Measurements from ENCODE around the gene RFPL4A. TPM values are rescaled to one million over a fixed set of nuclear protein-coding genes. Genes with fewer than 3 reads are reported as not detected.

Gene RFPL4A
- total and polyA plus RNA-seq, 2 of the 8 experiments (the other 6 are each of a cell fraction or from before 2014, with no cell fraction given), result not detected

DNA sequence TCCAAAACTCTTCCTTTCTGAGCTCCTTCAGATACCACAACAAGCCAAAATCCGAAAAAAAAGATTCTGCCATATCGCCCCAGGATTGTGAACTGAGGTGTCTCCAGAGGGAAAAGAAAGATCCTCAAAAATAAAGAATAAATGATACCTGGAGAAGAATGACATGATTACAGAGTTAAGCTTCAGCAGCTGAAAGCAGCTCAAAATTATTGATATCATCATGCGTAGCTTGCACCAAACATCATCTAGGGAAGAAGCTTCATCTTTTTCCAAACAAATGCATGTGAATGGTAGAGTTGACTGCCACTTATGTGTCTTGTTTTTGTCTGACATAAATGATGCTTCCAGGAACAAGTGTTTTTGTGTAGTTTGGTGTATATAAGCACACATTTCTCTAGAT lies 20.6 kb upstream of the RFPL4A start, which contains the start of gene NLRP9:
TSS of gene NLRP9 (minus strand) at position 101 of the 400 bp plus-strand sequence. CDS start at position 73, 28 bp downstream.
- Histone ChIP-seq H3K79me2 (ENCODE audit: control insufficient read depth in 1 of 2, insufficient read depth in 2 of 2, low read length in 2 of 2) (no peaks in the 10 kb centered on the region), H2AFZ (ENCODE audit: low read length) (no peak within 1 kb of the TSS), H4K8ac (ENCODE audit: extremely low read depth, insufficient read depth, low read length) (no peak within 1 kb of the TSS), H2BK5ac (ENCODE audit: low read depth, low read length) (no peak within 1 kb of the TSS), H4K5ac (ENCODE audit: insufficient read length, low read depth, low read length) (no peak within 1 kb of the TSS), H3K27ac (ENCODE audit: low read depth, low read length) (no peak within 1 kb of the TSS), H2BK15ac (ENCODE audit: low read length) (no peak within 1 kb of the TSS), H3K23ac (ENCODE audit: insufficient read length) (no peak within 1 kb of the TSS), H2BK120ac (replicated peaks; ENCODE audit: low read depth, low read length) (no peak within 1 kb of the TSS), H3K4me3 (ENCODE audit: extremely low read depth in 1 of 4, insufficient read depth in 2 of 4, low read depth in 3 of 4, low read length in 4 of 4) (no peak within 1 kb of the TSS), H3K23me2 (ENCODE audit: low read depth, low read length) (no peaks in the 10 kb centered on the region), H4K91ac (replicated peaks; ENCODE audit: insufficient read length, low read length) (no peak within 1 kb of the TSS), H3K9ac (replicated peaks in 1 of 4; ENCODE audit: extremely low read depth in 1 of 4, low read depth in 3 of 4, low read length in 3 of 4) (no peak within 1 kb of the TSS), H2BK20ac (ENCODE audit: low read length) (no peak within 1 kb of the TSS), H3K4me2 (ENCODE audit: insufficient read depth in 1 of 2, low read depth in 2 of 2, low read length in 2 of 2) (no peak within 1 kb of the TSS), H3K18ac (ENCODE audit: extremely low read depth, low read length) (no peak within 1 kb of the TSS), H3K56ac (replicated peaks; ENCODE audit: insufficient read length, low read depth, low read length) (no peak within 1 kb of the TSS), H2BK12ac (ENCODE audit: low read depth, low read length) (no peak within 1 kb of the TSS), H4K20me1 (replicated peaks in 1 of 2; ENCODE audit: control insufficient read depth in 1 of 2, insufficient read depth in 2 of 2, low read length in 2 of 2) (no peaks in the 10 kb centered on the region), H3K14ac (ENCODE audit: insufficient read length) (no peak within 1 kb of the TSS), H3K4ac (replicated peaks; ENCODE audit: insufficient read length, low read depth, low read length) (no peak within 1 kb of the TSS), H3K9me3 (ENCODE audit: insufficient read depth in 2 of 2, low read depth in 1 of 2, low read length in 1 of 2) (peaks cover 42 to 68% of the 10 kb centered on the region in 2 experiments), H2AK5ac (ENCODE audit: low read depth, low read length) (no peak within 1 kb of the TSS), H3K27me3 (replicated peaks in 1 of 4; ENCODE audit: control insufficient read depth in 3 of 4, extremely low read depth in 1 of 4, insufficient read depth in 3 of 4, low read length in 3 of 4) (no peaks in the 10 kb centered on the region), H3K79me1 (ENCODE audit: low read depth, low read length) (no peaks in the 10 kb centered on the region), H3K4me1 (replicated peaks in 1 of 4; ENCODE audit: control insufficient read depth in 3 of 4, insufficient read depth in 4 of 4, low read length in 3 of 4) (no peaks in the 10 kb centered on the region), H3K36me3 (ENCODE audit: control insufficient read depth in 2 of 4, insufficient read depth in 4 of 4, low read length in 3 of 4) (no peaks in the 10 kb centered on the region; a peak in 1 of 8 replicates)
- FAIRE-seq (no peak), DNase-seq (ENCODE audit: low read depth in 1 of 2, low spot score in 2 of 2) (no peak)
- ChIA-PET CTCF (ENCODE audit: partially characterized antibody) (interaction anchor here (1.0 kb wide), 1 partner anchor 336 kb away, joined by 4 read pairs; no protein-coding TSS in a partner anchor), POLR2A (ENCODE audit: partially characterized antibody) (no interaction called here)
- TF ChIP-seq ASH2L (IDR thresholded peaks at IDR 0.05; ENCODE audit: low read length), result no peak
- TF ChIP-seq RFX5 (IDR thresholded peaks at IDR 0.05; ENCODE audit: borderline replicate concordance, low read depth, low read length), result no peak
- TF ChIP-seq TEAD4 (IDR thresholded peaks at IDR 0.05; ENCODE audit: low read depth, low read length), result no peak
- TF ChIP-seq, protein P1, sequence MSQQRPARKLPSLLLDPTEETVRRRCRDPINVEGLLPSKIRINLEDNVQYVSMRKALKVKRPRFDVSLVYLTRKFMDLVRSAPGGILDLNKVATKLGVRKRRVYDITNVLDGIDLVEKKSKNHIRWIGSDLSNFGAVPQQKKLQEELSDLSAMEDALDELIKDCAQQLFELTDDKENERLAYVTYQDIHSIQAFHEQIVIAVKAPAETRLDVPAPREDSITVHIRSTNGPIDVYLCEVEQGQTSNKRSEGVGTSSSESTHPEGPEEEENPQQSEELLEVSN (IDR thresholded peaks at IDR 0.05), result no peak
- no peak for TF ChIP-seq TCF12 (IDR thresholded peaks at IDR 0.05; ENCODE audit: low read depth, low read length)
- TF ChIP-seq TBP (IDR thresholded peaks at IDR 0.05; ENCODE audit: low read depth, low read length), result no peak
- 69% methylated on average over 3 of the region's 3 CpGs; no CpG with 5 or more reads in 1 of the 2 experiments for WGBS, 2 experiments (ENCODE audit: extremely low coverage in 1 of 2, insufficient coverage in 1 of 2, insufficient read length in 1 of 2, insufficient replicate concordance in 2 of 2, low coverage in 1 of 2, low lambda C conversion rate in 2 of 2, missing lambda C conversion rate in 1 of 2)

Data from H1 (cell line).